CD14-positive monocyte (primary cell): ENCODE results near the gene HPS1. TPM values are rescaled to one million over a fixed set of nuclear protein-coding genes. Genes with fewer than 3 reads are reported as not detected.

ENCODE experiments used
- DNase-seq, 3 donors: peaks; one replicate each; pipeline ENCODE4 v3.0.0-alpha.2; 2011 to 2022
- H2AFZ ChIP-seq: 2 replicates; pipeline ENCODE4 v1.6.0; 2012; ENCODE audit warnings: mild to moderate bottlenecking, low read depth, low read length, inconsistent platforms; ENCODE audit not compliant: insufficient read depth, poor library complexity, severe bottlenecking
- H3K27ac ChIP-seq, 2 donors: 1 replicate in 1 of 2; 2 replicates in 1 of 2; pipeline ENCODE4 v1.5.1; 2012 to 2013; ENCODE audit warnings: low read length in 2 of 2, control low read depth in 1 of 2, inconsistent platforms in 1 of 2, low read depth in 1 of 2, mild to moderate bottlenecking in 1 of 2
- H3K27me3 ChIP-seq, 2 donors: one replicate each; pipeline versions ENCODE4 v1.6.0 to v1.6.1; 2011 to 2013; ENCODE audit warnings: low read length in 2 of 2; ENCODE audit not compliant: control insufficient read depth in 2 of 2, insufficient read depth in 2 of 2
- H3K36me3 ChIP-seq, 2 donors: replicated peaks in 1 of 2; 1 replicate in 1 of 2; 2 replicates in 1 of 2; pipeline versions ENCODE4 v1.5.1 to v1.6.1; 2012 to 2013; ENCODE audit warnings: low read length in 2 of 2, control low read depth in 1 of 2, inconsistent platforms in 1 of 2, mild to moderate bottlenecking in 1 of 2; ENCODE audit not compliant: insufficient read depth in 2 of 2, control insufficient read depth in 1 of 2
- H3K4me1 ChIP-seq, 2 donors: 1 replicate in 1 of 2; 2 replicates in 1 of 2; pipeline versions ENCODE4 v1.5.1 to v1.6.1; 2012 to 2013; ENCODE audit warnings: low read length in 2 of 2, control low read depth in 1 of 2, inconsistent platforms in 1 of 2, mild to moderate bottlenecking in 1 of 2, moderate library complexity in 1 of 2; ENCODE audit not compliant: insufficient read depth in 2 of 2, control insufficient read depth in 1 of 2
- H3K4me2 ChIP-seq: replicated peaks from 2 replicates; pipeline ENCODE3; 2012; ENCODE audit warnings: low read length, moderate library complexity, mild to moderate bottlenecking; ENCODE audit not compliant: poor library complexity, severe bottlenecking; ENCODE audit errors: extremely low read depth
- H3K4me3 ChIP-seq, 3 experiments: fragments of 200-600 bp in 1 of 3; sonication (generic) in 1 of 3; replicated peaks in 1 of 3; 1 replicate in 2 of 3; 2 replicates in 1 of 3; pipeline ENCODE4 v1.5.1; 2011 to 2013; ENCODE audit warnings: low read length in 3 of 3, mild to moderate bottlenecking in 3 of 3, control low read depth in 2 of 3, low read depth in 2 of 3, inconsistent platforms in 1 of 3, moderate library complexity in 1 of 3
- H3K79me2 ChIP-seq: 2 replicates; pipeline ENCODE4 v1.6.0; 2012; ENCODE audit warnings: mild to moderate bottlenecking, control low read depth, inconsistent platforms, low read length, moderate library complexity; ENCODE audit not compliant: insufficient read depth
- H3K9ac ChIP-seq: 2 replicates; pipeline ENCODE4 v1.6.0; 2017; ENCODE audit warnings: low read length, mild to moderate bottlenecking; ENCODE audit not compliant: insufficient read depth, poor library complexity, severe bottlenecking
- H3K9me3 ChIP-seq, 2 donors: replicated peaks in 1 of 2; 1 replicate in 1 of 2; 2 replicates in 1 of 2; pipeline versions ENCODE4 v1.5.1 to v1.6.1; 2012 to 2013; ENCODE audit warnings: low read length in 2 of 2, control low read depth in 1 of 2; ENCODE audit not compliant: control insufficient read depth in 1 of 2, insufficient read depth in 1 of 2
- H4K20me1 ChIP-seq: 2 replicates; pipeline ENCODE4 v1.6.0; 2012; ENCODE audit warnings: mild to moderate bottlenecking, low read length, control low read depth, moderate library complexity; ENCODE audit not compliant: insufficient read depth
- H3K27ac Mint-ChIP-seq, 7 donors: one replicate each; pipeline ENCODE4 v1.8.0; 2020; ENCODE audit warnings: mild to moderate bottlenecking in 7 of 7, mixed read lengths in 7 of 7, moderate library complexity in 6 of 7, inconsistent platforms in 2 of 7
- H3K27me3 Mint-ChIP-seq, 3 donors: one replicate each; pipeline ENCODE4 v1.8.0; 2021 to 2022; ENCODE audit warnings: low read depth in 3 of 3, mild to moderate bottlenecking in 3 of 3, mixed read lengths in 3 of 3, moderate library complexity in 3 of 3, inconsistent platforms in 1 of 3
- H3K36me3 Mint-ChIP-seq, 2 donors: one replicate each; pipeline ENCODE4 v1.8.0; 2020; ENCODE audit warnings: mixed read lengths in 2 of 2, inconsistent platforms in 1 of 2, mild to moderate bottlenecking in 1 of 2
- H3K4me1 Mint-ChIP-seq: one replicate; pipeline ENCODE4 v1.8.0; 2020; ENCODE audit warnings: mild to moderate bottlenecking, mixed read lengths
- H3K4me3 Mint-ChIP-seq, 2 donors: one replicate each; pipeline ENCODE4 v1.8.0; 2020; ENCODE audit warnings: mild to moderate bottlenecking in 2 of 2, mixed read lengths in 2 of 2, moderate library complexity in 1 of 2
- H3K9me3 Mint-ChIP-seq, 7 donors: one replicate each; pipeline ENCODE4 v1.8.0; 2020 to 2022; ENCODE audit warnings: mixed read lengths in 7 of 7, mild to moderate bottlenecking in 6 of 7, moderate library complexity in 6 of 7, inconsistent platforms in 2 of 7
- CTCF ChIP-seq: fragments of 200-600 bp; IDR thresholded peaks from one replicate; pipeline ENCODE4 v1.8.0; 2022; ENCODE audit warnings: antibody characterized with exemption, mild to moderate bottlenecking
- WGBS: methylation state at CpG from one replicate; pipeline ENCODE4 v1.1.5; 2013; ENCODE audit warnings: missing lambda C conversion rate; ENCODE audit not compliant: insufficient coverage; 5-methylcytosine and 5-hydroxymethylcytosine counted together
- intact Hi-C, 2 donors: fragments of 100-400 bp; cut with micrococcal nuclease; formaldehyde crosslinking; loops; one replicate each; pipeline versions ENCODE4 v1.15.0 to v1.15.1; 2023
- polyA plus RNA-seq, 3 donors: library from polyadenylated mRNA; depleted of rRNA in 1 of 3; unstranded in 2 of 3; stranded (reverse) in 1 of 3; fragments of 300-500 nt in 2 of 3; fragments of >200 nt in 1 of 3; fragmentation: Illumina TruSeq in 2 of 3; gene quantifications; 1 replicate in 2 of 3; 2 replicates in 1 of 3; pipeline ENCODE4 v1.2.3, GENCODE V29; 2012 to 2021

The HPS1 gene
- polyA plus RNA-seq, 3 donors: 73.0 to 135 (median 85.2) TPM

GRCh38 chr10:98419469-98420261, 27.1 kb downstream of the HPS1 start:
- no peak overlapping the region for H3K9ac ChIP-seq
- peaks cover 79 to 84% of the 10 kb centered on the region in 2 donors for H3K36me3 ChIP-seq
- H3K27ac Mint-ChIP-seq: peak overlapping the region in 2 of 7 donors; percentile 6 to 46
- no peak overlapping the region for H2AFZ ChIP-seq
- WGBS: 99% methylated on average over 12 of the region's 17 CpGs
- H4K20me1 ChIP-seq: no peaks in the 10 kb centered on the region
- no peak overlapping the region for H3K4me3 ChIP-seq
- peaks cover 65 to 91% of the 10 kb centered on the region in 2 donors for H3K36me3 Mint-ChIP-seq
- H3K9me3 Mint-ChIP-seq: no peaks in the 10 kb centered on the region
- H3K9me3 ChIP-seq: no peaks in the 10 kb centered on the region
- no peaks in the 10 kb centered on the region for H3K79me2 ChIP-seq
- peaks cover 12% of the 10 kb centered on the region for H3K4me1 Mint-ChIP-seq
- peaks cover 0 to 2% (median 1%) of the 10 kb centered on the region in 3 donors for H3K27me3 Mint-ChIP-seq
- DNase-seq: no peak
- no peak overlapping the region for H3K4me2 ChIP-seq
- no peak overlapping the region for H3K27ac ChIP-seq
- H3K4me3 Mint-ChIP-seq: no peak overlapping the region
- H3K4me1 ChIP-seq: peaks cover 7 to 10% of the 10 kb centered on the region in 2 donors
- TF ChIP-seq CTCF: no peak
- no peaks in the 10 kb centered on the region for H3K27me3 ChIP-seq
- intact Hi-C loops: no loop called here

GRCh38 chr10:98418665-98419468, 27.9 kb downstream of the HPS1 start:
- H3K27ac Mint-ChIP-seq: peak overlapping the region in 3 of 7 donors; percentile 21 to 77 (median 32)
- no peak overlapping the region for H3K4me3 Mint-ChIP-seq
- 99% methylated on average over 12 of the region's 18 CpGs for WGBS
- Histone ChIP-seq H3K4me2 (no peak overlapping the region), H3K27me3 (no peaks in the 10 kb centered on the region), H4K20me1 (no peaks in the 10 kb centered on the region), H3K4me1 (peaks cover 12 to 16% of the 10 kb centered on the region in 2 donors), H3K27ac (no peak overlapping the region), H3K9me3 (no peaks in the 10 kb centered on the region), H2AFZ (no peak overlapping the region), H3K36me3 (peaks cover 71 to 76% of the 10 kb centered on the region in 2 donors), H3K79me2 (no peaks in the 10 kb centered on the region), H3K9ac (no peak overlapping the region), H3K4me3 (no peak overlapping the region)
- intact Hi-C loops: no loop called here
- H3K9me3 Mint-ChIP-seq: no peaks in the 10 kb centered on the region
- H3K27me3 Mint-ChIP-seq: peaks cover 0 to 2% (median 1%) of the 10 kb centered on the region in 3 donors
- H3K4me1 Mint-ChIP-seq: peaks cover 19% of the 10 kb centered on the region
- DNase-seq: no peak
- no peak for TF ChIP-seq CTCF
- H3K36me3 Mint-ChIP-seq: peaks cover 60 to 83% of the 10 kb centered on the region in 2 donors
